HG02870 (cell line): ENCODE data around the gene CRIP1.

Source experiments
- ATAC-seq: cut with Tn5 transposase; IDR thresholded peaks from one replicate; pipeline ENCODE4 v1.9.1; 2021; ENCODE audit warnings: mild to moderate bottlenecking, moderate library complexity; ENCODE audit not compliant: unreplicated experiment

Gene CRIP1

DNA sequence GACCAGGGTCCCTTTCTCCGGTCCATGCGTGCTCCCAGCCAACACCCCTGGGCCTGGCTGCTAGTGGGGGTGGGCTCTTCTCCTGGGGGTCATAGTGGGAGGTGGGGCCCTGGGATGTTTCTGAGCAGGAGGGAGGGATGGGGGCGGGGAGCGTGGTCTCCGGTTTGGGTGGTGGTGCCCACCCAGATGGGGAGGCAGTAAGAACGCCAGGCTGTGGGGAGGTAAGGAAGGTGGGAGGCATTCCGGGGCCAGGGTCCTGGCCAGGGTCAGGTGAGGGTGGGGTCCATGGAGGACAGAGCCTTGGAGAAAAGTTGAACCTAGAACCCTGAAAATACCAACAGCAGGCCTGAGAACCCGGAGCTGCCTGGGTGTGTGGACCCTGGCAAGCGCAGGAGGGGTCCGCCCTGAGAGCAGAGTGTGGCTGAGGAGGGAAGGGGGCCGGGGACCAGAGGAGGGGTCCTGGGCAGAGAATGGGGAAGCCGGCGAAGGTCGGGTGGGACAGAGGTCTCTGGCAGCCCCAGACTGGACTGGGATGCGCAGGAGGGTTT is 6.4 kb upstream of the CRIP1 start:
- ATAC-seq = no peak

DNA sequence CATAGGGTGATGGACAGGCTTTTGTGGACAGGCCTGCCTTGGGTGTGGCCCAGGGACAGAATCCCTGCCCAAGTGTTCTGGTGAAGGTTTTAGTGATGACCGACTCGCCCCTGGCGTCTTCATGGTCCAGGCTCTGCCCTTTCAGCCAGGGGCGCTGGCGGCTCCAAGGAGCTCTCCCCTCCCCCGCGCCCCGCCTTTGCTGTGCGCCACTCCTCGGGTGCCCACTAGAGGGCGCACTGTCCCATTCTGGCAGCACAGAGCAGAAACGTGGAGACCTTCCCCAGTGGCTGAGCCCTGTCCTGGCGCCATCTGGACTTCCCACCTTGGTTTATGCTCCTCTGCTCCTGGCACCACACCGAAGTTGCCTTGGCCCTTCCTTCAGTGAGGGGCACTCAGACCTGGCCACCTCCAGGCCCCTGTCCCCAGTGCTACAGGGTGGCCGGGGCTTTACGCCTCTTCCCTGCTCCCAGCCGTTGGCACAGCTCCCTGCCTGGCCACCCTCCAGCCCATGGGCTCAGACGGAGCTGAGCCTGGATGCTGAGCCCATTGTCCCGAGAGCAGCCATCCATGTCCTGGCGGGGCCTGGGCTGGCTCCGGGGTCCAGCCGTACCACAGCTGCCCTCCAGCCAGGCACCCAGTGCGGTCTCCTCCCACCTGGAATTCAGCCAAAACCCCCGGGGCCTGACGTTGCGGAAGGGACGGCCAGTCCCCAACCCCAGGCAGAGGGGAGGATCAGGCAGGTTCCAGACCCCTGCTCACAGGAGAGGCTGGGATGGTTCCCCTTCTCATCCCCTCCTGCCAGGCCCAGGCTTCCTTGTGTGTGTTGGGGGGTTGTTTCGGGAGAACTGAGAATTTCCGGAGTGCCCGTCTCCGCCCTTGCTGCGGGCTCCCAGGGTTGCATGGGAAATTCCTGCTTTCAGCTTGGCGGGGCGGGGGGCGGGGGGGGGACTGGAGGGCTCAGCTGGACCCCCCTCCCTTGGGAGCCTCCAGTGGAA is 5.6 kb upstream of the CRIP1 start:
- ATAC-seq = peak; percentile 43

DNA sequence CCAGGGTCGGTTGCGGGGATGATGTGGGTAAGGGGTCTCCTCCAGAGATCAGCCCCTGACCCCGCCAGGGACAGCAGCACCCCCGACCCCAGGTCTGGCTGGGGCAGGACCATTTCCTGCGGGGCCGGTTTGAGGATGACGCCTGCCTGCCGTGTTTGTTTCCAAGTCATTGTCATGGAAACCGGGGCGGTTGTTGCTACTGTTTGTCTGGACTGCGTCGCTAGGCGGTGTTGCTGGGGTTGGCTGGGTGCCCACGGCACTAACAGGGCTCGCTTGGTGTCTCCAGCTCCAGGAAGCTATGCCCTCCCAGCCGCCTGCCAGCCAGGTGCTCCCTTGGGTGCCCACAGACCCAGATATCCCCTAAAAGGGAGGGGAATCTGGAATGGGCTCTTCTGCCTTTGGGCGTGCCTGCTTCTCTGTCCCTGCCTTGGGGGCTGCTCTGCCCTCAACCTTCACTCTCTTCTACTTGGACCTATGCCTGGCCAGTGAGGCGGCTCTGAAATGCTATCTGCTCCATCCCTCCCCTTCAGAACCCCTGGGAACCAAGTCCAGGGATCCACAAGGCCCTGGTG is 4.7 kb upstream of the CRIP1 start:
- no peak for ATAC-seq

DNA sequence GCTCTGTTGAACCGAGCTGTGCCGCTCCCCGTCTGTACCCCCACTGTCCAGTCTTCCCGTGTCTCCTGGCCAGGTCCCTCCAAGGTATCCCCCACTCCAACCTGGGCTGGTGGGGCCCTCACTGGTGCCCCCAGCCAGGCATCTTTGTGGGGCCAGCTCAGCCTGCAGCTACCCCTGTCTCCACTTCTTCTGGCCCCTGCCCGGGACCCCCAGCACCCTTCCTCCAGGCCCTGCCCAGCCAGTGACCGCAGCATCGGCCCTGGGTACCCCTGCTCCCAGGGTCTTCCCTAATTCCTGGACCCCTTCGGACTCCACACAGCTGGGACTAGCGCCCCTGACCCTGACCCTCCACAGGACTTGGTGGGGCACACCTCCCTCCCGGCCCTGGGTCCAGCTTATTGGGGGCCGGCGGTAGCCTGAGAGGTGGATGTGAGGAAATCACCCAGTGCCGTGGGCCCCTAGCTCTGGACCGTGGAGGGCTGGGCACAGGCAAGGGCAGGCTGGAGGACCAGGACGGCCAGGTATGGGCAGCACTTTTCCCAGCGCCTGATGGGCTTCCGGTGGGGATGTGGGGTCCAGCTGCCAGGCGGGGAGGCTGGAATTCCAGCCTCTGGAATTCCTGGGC is 4.1 kb upstream of the CRIP1 start:
- no peak for ATAC-seq

DNA sequence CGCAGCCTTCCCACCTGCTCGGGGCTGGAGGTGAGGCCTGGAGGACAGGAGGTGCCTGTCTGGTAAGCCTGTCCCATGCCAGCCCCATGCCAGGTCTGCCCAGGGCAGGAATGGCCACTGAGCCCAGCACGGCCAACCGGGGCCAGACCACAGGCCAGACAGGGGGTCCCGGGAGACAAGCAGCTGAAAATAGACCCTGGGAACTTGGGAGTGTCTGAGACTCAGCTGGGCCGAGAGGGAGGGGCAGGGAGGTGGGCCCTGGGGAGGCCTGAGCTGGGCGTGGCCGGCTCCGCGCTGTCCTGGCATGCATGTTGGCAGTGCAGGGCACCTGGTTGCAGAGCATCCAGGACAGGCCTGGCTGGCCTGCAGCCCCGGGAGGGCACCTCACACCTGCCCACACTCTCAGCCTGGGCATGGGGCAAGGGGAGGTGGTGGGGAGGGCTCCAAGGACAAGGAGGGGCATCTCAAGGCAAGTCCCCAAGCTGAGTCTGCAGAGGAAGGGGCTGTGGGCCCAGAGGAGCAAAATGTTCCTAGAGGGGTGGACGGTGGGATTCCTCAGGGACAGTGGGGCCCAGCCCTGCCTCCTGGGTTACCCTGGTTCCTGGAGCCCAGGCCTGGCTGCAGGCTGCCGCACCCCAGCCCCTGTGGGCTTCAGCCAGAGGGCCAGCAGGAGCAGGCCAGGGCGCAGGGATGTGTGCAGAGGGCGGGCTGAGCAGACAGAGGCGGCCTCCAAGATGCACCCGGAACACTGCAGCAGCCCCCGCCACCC is 3.2 kb upstream of the CRIP1 start:
- ATAC-seq = no peak

DNA sequence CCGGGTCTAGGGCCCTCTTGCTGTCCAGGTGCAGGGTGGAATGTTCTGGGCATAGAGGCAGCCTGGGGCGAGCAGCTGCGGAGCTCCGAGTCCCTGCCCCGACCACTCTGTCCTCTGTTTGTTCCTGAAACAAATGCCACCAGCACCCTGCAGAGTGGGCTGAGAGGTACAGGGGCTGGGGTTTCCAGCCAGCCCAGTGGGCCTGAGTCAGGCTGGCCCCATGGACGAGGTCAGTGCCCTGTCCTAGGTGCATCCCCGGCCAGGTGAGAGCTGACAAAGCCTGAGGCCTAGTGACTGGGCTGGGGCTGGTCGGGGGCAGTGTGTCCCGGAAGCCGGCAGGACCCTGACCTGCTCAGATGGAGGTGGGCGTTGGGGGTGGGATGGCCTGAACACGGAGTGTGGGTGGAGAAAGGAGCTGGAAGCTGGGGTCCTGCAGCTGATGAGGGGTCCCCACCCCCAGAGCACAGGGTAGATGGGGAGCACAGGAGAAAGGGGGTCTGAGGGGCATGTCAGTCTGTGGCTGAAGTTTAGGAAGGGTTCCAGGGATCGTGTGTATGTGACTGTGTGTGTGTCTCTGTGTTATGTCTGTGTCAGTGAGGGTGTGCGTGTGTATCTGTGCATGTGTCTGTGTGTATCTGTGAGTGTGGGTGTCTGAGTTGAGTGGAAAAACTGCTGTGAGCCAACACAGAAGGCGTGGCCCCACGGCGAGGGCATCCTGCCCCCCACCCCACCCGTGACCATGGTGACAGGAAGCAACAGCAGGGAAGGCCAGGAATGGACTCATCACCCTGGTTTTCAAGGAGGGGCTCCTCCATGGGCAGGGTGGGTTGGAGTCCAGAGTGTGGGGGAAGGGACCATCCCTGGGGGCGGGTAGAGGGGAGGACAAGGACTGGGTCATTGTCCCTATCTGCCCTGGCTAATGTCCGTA is 2.4 kb upstream of the CRIP1 start:
- ATAC-seq = no peak

DNA sequence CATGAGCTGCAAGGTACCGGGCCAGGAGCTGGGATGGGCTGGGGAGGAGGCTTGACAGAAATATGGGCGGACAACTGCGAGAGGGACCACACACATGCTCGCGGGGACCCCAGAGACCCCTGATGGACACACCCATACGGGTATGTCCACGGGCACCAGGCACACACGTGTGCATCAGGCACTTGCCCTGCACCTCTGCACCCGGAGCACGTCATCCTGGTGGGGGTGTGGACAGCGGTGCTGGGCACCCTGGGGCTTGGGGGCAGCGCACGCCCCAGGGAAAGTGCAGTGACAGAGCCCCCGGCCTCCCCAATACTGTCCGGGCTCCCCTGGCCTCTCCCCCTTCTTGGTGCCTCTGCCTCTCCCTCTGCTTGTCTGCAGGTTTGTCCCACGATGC is 1.7 kb upstream of the CRIP1 start:
- ATAC-seq = no peak

DNA sequence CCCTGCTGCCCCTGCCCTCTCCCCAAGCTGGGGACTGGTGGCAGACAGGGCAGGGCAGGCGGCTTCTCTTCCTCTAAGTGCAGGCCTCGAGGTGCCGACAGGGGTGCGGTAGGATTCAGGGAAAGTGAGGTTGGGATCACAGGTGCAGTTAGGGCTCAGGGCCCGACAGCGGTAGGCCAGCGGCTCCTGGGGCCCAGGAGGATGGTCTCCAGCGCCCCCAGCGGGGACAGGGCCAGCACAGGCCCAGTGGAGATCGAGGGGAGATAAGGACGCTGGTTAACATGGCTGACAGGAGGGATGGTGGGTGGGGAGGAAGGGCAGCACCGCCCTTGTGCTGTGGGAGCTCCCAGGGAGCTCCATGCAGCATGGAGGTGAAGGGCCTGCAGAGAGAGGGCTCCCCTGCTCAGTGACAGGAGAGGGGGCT is 935 bp upstream of the CRIP1 start:
- no peak for ATAC-seq

DNA sequence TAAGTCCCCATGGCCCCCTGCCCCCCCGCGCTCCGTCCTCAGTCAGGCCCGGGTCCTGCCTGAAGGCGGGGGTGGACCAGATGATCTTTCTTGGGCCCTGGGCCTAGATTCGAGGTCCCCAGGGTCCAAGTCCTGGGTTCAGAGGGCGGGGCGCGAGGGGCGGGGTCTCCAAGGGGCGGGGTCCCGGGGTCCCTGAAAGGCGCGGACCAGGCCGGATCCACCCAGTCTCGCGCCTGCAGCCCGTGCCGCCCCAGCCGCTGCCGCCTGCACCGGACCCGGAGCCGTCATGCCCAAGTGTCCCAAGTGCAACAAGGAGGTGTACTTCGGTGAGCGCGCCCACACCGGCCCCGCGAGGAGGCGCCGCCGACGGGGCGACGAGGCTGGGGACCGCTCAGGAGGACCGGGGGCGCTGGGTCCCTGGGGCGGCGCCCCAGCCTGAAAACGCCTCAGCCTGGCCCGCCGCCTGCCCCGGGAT is 325 bp downstream of the CRIP1 start:
- ATAC-seq = no peak

DNA sequence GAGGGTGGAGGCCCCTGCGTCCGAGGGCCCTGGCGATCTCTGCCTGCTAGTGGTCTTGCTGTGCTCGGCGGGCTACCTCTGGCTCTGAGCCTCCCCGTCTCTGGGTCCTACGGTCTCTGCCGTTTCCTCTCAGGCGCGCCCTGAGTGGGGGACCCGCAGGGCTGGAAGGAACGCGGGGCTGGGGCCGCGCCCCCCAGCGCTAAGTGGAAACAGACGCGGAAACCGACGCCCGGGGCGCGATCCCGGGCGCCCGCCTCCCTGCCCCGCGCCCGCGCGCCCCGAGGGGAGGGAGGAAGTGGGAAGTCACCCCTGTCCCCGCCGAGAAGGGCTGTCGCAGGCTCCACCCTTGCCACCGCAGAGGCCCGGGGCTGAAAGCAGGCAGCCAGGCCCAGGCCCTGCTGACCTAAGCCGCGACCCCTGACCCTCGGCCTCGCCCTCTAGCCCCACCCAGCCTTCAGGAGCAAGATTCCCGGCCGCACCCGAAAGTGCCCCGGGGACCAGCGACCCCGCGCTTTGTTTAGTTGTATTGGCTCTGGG is 831 bp downstream of the CRIP1 start:
- no peak for ATAC-seq

DNA sequence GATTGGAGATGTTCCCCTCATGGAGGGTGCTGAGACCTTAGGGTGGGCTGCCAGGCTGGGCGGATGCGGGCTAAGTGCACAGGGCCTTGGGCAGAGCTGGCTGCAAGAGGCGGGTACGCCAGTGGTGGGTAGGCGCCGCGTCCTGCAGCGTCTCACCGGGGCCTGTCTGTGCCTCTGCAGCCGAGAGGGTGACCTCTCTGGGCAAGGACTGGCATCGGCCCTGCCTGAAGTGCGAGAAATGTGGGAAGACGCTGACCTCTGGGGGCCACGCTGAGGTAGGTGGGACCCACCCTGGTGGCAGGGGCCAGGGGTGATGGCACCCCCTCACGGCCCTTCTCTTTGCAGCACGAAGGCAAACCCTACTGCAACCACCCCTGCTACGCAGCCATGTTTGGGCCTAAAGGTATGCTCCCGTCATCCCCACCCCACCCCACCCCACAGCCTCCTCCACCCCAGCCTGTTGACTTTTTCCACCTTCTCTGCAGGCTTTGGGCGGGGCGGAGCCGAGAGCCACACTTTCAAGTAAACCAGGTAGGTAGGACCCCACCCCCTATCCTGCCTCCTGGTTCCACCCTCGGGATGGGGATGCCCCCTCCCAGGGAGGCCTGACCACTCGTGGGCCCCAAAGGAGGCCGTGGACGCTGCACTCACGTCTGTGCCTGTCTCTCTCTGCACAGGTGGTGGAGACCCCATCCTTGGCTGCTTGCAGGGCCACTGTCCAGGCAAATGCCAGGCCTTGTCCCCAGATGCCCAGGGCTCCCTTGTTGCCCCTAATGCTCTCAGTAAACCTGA is 1.5 kb downstream of the CRIP1 start:
- ATAC-seq = no peak

DNA sequence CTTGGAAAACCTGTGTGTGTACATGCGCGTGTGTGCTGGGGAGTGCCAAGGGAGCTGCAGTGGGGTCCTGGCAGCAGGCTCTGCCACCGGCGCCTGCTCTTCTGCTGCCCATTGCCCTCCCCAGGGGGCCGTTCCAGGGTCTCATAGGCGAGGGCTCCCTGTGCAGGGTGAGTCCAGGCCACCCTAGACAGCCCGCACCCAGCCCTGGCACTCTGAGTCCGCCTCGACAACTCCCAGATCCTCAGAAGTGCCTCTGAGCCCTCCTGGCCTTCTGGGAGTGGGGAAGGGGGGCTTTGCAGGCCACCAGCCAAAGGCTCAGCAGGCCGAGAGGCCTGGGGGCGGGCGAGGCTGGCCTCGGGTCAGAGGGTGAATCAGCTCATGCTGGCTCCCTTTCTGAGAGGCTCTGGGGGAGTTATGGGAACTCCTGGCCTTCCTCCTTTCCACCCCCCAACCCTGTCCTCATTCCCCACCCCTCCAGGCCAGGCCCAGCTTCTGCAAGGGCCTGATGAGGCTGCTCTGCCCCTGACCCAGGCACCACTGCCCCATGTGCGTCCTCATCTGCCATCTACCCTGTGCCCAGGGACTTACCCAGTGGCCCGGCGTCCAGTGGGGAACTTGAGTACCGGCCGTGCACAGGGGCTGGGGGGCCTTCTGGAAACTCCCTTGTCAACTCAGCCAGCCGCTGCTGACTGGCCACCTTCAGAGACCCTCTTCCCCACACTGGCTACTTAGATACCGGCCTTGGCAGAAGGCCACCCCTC is 2.3 kb downstream of the CRIP1 start:
- no peak for ATAC-seq

DNA sequence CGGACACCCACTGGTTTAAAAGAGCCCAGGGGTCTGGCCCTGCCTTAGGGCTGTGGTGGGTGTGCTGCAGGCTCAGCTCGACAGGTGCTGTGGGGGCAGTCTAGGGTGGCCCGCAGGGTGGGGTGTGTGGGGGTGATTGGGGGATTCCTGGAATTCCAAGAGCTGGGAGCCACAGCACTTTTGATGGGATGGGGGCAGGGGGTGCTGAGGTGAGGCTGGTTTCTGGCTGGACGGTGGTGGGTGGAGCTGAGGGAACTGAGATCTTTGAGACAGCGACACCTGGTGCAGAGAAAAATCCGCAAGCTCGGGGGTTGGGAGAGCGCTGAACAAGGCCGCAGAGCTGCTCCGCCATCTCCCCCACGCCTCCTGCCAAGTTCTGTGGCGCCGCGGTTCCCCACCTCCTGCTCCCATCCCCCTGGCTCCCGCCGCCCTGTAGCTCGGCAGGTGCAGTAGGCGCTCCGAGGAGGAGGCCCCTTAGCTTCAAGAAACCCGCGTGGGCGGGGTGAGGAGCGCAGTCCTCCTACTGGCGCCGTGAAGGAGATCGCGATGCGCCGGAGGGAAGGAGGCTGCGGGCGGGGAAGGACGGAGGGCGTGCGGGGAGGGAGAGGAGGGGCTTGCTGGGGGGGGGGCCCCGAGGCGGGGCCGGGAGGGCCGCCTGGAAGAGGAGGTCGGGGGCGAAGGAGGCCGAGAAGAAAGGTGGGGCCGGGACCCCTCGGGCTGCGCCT is 3.0 kb downstream of the CRIP1 start:
- no peak for ATAC-seq

DNA sequence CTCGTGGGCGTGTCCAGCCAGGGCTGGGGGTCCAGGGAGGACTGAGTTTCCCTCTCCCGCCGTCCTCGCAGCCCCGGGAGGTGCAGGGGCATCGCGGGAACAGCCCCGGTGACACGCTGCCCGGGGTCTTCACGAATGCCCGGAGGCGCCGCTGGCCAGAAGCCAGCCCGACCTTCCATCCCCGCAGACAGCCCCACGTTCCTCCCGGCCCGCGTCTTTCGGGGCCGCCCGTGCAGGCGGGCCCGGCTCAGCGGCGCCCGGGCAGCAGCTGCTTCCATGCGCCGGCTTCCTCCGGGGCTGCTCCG is 3.5 kb downstream of the CRIP1 start:
- ATAC-seq = no peak

DNA sequence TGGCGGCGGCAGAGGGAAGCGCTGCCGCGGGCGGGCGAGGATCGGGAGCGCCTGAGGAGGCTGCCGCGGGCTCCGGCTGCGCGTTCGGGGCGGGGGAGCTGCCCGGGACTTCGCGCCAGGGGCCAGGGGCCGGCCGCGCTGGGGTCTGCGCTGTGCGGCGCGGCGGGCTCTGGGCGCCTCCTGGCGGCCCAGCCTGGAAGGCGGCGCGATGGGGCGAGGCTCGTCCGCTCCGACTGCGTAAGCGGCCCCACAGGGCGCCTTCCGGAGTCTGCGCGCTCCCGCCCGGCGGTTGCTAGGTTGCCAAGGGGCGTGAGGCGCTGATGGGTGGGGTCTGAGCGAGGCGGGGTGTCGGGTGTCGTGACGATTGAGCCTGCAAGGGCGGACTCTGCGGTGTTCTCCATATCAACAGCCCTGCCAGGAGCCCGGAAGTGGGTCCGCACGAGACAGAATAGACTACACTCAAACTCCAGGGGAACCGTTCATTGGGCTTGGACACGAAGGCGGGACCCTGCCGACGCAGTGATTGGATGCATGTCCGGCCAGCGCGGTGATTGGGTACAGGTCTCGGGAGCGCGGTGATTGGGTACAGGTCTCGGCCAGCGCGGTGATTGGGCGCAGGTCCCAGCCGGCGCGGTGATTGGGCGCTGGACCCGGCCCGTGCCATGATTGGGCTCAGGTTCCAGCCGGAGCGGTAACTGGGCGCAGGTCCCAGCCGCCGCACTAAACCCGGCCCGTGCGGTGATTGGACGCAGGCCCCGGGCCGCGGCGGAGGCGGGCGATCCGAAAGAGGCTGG is 4.1 kb downstream of the CRIP1 start, which contains the start of gene TEDC1:
TSS of gene TEDC1 (plus strand) at position 675 of the 794 bp plus-strand sequence. CDS start 130 bp downstream, outside the sequence.
- peak; percentile 74 for ATAC-seq

DNA sequence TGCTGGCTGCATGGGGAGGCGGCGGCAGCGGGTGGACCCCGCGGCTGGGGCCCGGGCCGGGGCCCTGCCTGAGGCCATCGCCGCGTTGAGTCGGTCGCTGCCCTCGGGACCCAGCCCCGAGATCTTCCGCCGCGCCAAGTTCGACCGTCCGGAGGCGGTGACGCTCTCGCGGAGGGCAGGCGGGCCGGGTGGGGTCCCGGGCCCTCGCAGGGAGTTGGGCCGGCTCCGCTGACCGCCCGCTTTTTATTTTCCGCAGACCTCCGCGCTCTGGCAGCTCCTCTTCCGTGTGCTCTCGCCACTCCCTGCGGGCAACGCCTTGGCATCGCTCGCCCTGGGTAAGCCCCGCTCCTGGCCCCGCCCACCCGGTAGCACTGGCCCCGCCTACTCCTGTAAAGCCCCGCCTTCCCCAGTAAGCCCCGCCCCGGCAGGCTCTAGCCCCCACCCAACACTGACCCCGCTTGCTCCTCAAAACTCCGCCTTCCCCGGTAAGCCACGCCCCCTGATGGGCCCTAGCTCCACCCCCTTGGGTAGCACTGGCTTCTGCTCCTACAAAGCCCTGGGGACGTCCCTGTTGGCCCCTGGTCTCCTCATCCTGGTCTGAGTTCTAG is 4.8 kb downstream of the CRIP1 start:
- no peak for ATAC-seq
